H9 (cell line): ENCODE measurements around the gene ADAMTS6. TPM values are rescaled to one million over a fixed set of nuclear protein-coding genes. Genes with fewer than 3 reads are reported as not detected.

Experiments used
- DNase-seq: peaks from one replicate; pipeline ENCODE4 v3.0.0-alpha.2; 2017
- H2AFZ ChIP-seq: one replicate; pipeline ENCODE4 v1.6.1; 2013; ENCODE audit warnings: mild to moderate bottlenecking, low read length, control low read depth, moderate library complexity
- H2AK5ac ChIP-seq: 2 replicates; pipeline ENCODE4 v1.6.1; 2013; ENCODE audit warnings: low read length, control low read depth, mixed read lengths; ENCODE audit not compliant: insufficient read length
- H2BK120ac ChIP-seq: one replicate; pipeline ENCODE4 v1.6.1; 2013; ENCODE audit warnings: low read depth, mild to moderate bottlenecking, low read length, control low read depth, inconsistent platforms; ENCODE audit not compliant: poor library complexity, severe bottlenecking
- H2BK12ac ChIP-seq: 2 replicates; pipeline ENCODE4 v1.6.1; 2013; ENCODE audit warnings: low read length, control low read depth, mixed read lengths, low read depth; ENCODE audit not compliant: insufficient read length
- H2BK15ac ChIP-seq: 2 replicates; pipeline ENCODE4 v1.6.1; 2013; ENCODE audit warnings: low read depth, low read length, control low read depth
- H2BK20ac ChIP-seq: one replicate; pipeline ENCODE4 v1.6.1; 2013; ENCODE audit warnings: low read depth, mild to moderate bottlenecking, low read length, control low read depth, inconsistent platforms; ENCODE audit not compliant: poor library complexity, severe bottlenecking
- H2BK5ac ChIP-seq: 2 replicates; pipeline ENCODE4 v1.6.1; 2013; ENCODE audit warnings: low read length, control low read depth, mixed read lengths; ENCODE audit not compliant: insufficient read length
- H3K14ac ChIP-seq: 2 replicates; pipeline ENCODE4 v1.6.1; 2013; ENCODE audit warnings: low read length, control low read depth; ENCODE audit not compliant: insufficient read depth
- H3K18ac ChIP-seq: 2 replicates; pipeline ENCODE4 v1.6.1; 2013; ENCODE audit warnings: low read depth, mild to moderate bottlenecking, mixed read lengths, low read length, control low read depth; ENCODE audit not compliant: insufficient read length
- H3K23ac ChIP-seq: 2 replicates; pipeline ENCODE4 v1.6.1; 2013; ENCODE audit warnings: low read length, control low read depth, mixed read lengths, low read depth; ENCODE audit not compliant: insufficient read length
- H3K23me2 ChIP-seq: 2 replicates; pipeline ENCODE4 v1.6.1; 2013; ENCODE audit warnings: low read depth, mild to moderate bottlenecking, mixed read lengths, low read length, control low read depth; ENCODE audit not compliant: insufficient read length, poor library complexity, severe bottlenecking
- H3K27ac ChIP-seq: 2 replicates; pipeline ENCODE4 v1.5.1; 2013; ENCODE audit warnings: low read length, control low read depth, mixed read lengths, low read depth; ENCODE audit not compliant: insufficient read length
- H3K27me3 ChIP-seq: 2 replicates; pipeline ENCODE4 v1.6.1; 2013; ENCODE audit warnings: low read length, control low read depth, inconsistent platforms; ENCODE audit not compliant: insufficient read depth
- H3K4ac ChIP-seq: 2 replicates; pipeline ENCODE4 v1.6.1; 2013; ENCODE audit warnings: low read depth, mild to moderate bottlenecking, control low read depth, inconsistent platforms, low read length, moderate library complexity
- H3K4me1 ChIP-seq: 2 replicates; pipeline ENCODE4 v1.6.1; 2013; ENCODE audit warnings: low read length, control low read depth, inconsistent platforms; ENCODE audit not compliant: insufficient read depth
- H3K4me2 ChIP-seq: 2 replicates; pipeline ENCODE4 v1.6.1; 2013; ENCODE audit warnings: low read length, control low read depth, mixed read lengths; ENCODE audit not compliant: insufficient read length, insufficient read depth
- H3K56ac ChIP-seq: 2 replicates; pipeline ENCODE4 v1.6.1; 2013; ENCODE audit warnings: low read depth, mild to moderate bottlenecking, mixed read lengths, low read length, control low read depth; ENCODE audit not compliant: insufficient read length
- H3K79me1 ChIP-seq: 2 replicates; pipeline ENCODE4 v1.6.1; 2013; ENCODE audit warnings: low read depth, mild to moderate bottlenecking, moderate library complexity, low read length, control low read depth, inconsistent platforms; ENCODE audit not compliant: insufficient read depth, poor library complexity, severe bottlenecking
- H3K79me2 ChIP-seq: 2 replicates; pipeline ENCODE4 v1.6.1; 2013; ENCODE audit warnings: low read length, control low read depth, inconsistent platforms; ENCODE audit not compliant: insufficient read depth
- H3K9ac ChIP-seq: 2 replicates; pipeline ENCODE4 v1.6.1; 2013; ENCODE audit warnings: low read length, control low read depth, mixed read lengths; ENCODE audit not compliant: insufficient read length; ENCODE audit errors: extremely low read depth
- H3K9me3 ChIP-seq: one replicate; pipeline ENCODE4 v1.6.1; 2013; ENCODE audit warnings: low read depth, low read length, inconsistent platforms; ENCODE audit not compliant: control insufficient read depth
- H3T11ph ChIP-seq: one replicate; pipeline ENCODE4 v1.6.1; 2013; ENCODE audit warnings: mild to moderate bottlenecking, low read length, control low read depth, inconsistent platforms
- H4K20me1 ChIP-seq: one replicate; pipeline ENCODE4 v1.6.1; 2013; ENCODE audit not compliant: control insufficient read depth, insufficient read length, insufficient read depth
- H4K5ac ChIP-seq: 2 replicates; pipeline ENCODE4 v1.6.1; 2013; ENCODE audit warnings: low read depth, mild to moderate bottlenecking, mixed read lengths, low read length, control low read depth; ENCODE audit not compliant: insufficient read length
- H4K8ac ChIP-seq: replicated peaks from 2 replicates; pipeline ENCODE4 v1.6.1; 2013; ENCODE audit warnings: low read length, control low read depth, mixed read lengths, low read depth; ENCODE audit not compliant: insufficient read length
- H4K91ac ChIP-seq: 2 replicates; pipeline ENCODE4 v1.6.1; 2013; ENCODE audit warnings: low read depth, mild to moderate bottlenecking, moderate library complexity, mixed read lengths, low read length, control low read depth; ENCODE audit not compliant: insufficient read length
- H3K27ac Mint-ChIP-seq, 3 experiments: 2 replicates in 2 of 3; 3 replicates in 1 of 3; pipeline ENCODE4 v1.8.0; 2020 to 2021; ENCODE audit warnings: mixed read lengths in 3 of 3, mild to moderate bottlenecking in 1 of 3, moderate library complexity in 1 of 3
- H3K27me3 Mint-ChIP-seq: 2 replicates; pipeline ENCODE4 v1.8.0; 2021; ENCODE audit warnings: low read depth, mild to moderate bottlenecking, moderate library complexity, mixed read lengths
- H3K36me3 Mint-ChIP-seq, 3 experiments: 2 replicates in 2 of 3; 3 replicates in 1 of 3; pipeline ENCODE4 v1.8.0; 2020 to 2021; ENCODE audit warnings: low read depth in 3 of 3, mixed read lengths in 3 of 3; ENCODE audit not compliant: insufficient read depth in 1 of 3
- H3K4me1 Mint-ChIP-seq, 2 experiments: 2 replicates each; pipeline ENCODE4 v1.8.0; 2020; ENCODE audit warnings: mixed read lengths in 2 of 2
- H3K4me3 Mint-ChIP-seq, 2 experiments: 2 replicates in 1 of 2; 3 replicates in 1 of 2; pipeline ENCODE4 v1.8.0; 2020 to 2021; ENCODE audit warnings: mild to moderate bottlenecking in 2 of 2, mixed read lengths in 2 of 2, moderate library complexity in 1 of 2
- H3K9me3 Mint-ChIP-seq, 2 experiments: 2 replicates in 1 of 2; 3 replicates in 1 of 2; pipeline ENCODE4 v1.8.0; 2020; ENCODE audit warnings: mild to moderate bottlenecking in 2 of 2, mixed read lengths in 2 of 2, moderate library complexity in 1 of 2
- CTCF ChIP-seq: fragments of 200-600 bp; sonication (generic); conservative IDR thresholded peaks from 3 replicates; pipeline ENCODE4 v1.8.0; 2021; ENCODE audit warnings: antibody characterized with exemption, mild to moderate bottlenecking
- WGBS: extraction: QIAGEN DNeasy Blood & Tissue Kit; methylation state at CpG from one replicate; pipeline ENCODE4 v1.1.7; 2013; ENCODE audit warnings: missing lambda C conversion rate, low lambda C conversion rate, mixed read lengths; ENCODE audit not compliant: insufficient read length; ENCODE audit errors: extremely low coverage; 5-methylcytosine and 5-hydroxymethylcytosine counted together
- total RNA-seq: library from RNA; stranded (reverse); gene quantifications from 2 replicates; pipeline ENCODE4 v1.2.1, GENCODE V29; 2021

Gene ADAMTS6
- total RNA-seq, 1 experiment from 2014 or later = 0.33 TPM

- Histone ChIP-seq H4K20me1 (no peaks in the 10 kb centered on the region), H3K23me2 (no peaks in the 10 kb centered on the region), H3K14ac (no peak overlapping the region), H3T11ph (no peak overlapping the region), H3K9ac (no peak overlapping the region), H2BK12ac (no peak overlapping the region), H3K9me3 (no peaks in the 10 kb centered on the region), H2BK15ac (no peak overlapping the region), H3K18ac (no peak overlapping the region), H3K79me2 (no peaks in the 10 kb centered on the region), H3K27me3 (no peaks in the 10 kb centered on the region), H4K91ac (no peak overlapping the region), H2AK5ac (no peak overlapping the region), H3K56ac (no peak overlapping the region), H3K4ac (no peak overlapping the region), H3K4me1 (no peaks in the 10 kb centered on the region; the same call in 1 of the 2 replicates), H4K8ac (no peak overlapping the region), H2AFZ (no peak overlapping the region), H2BK120ac (no peak overlapping the region), H3K23ac (no peak overlapping the region), H3K4me2 (no peak overlapping the region), H4K5ac (no peak overlapping the region), H2BK20ac (no peak overlapping the region), H3K27ac (no peak overlapping the region), H2BK5ac (no peak overlapping the region), H3K79me1 (no peaks in the 10 kb centered on the region)
- Mint-ChIP-seq H3K4me1 (0 out of 4 replicates have a peak, but pooled peaks cover 0 to 2% of the 10 kb centered on the region in 2 experiments), H3K27ac (no peak overlapping the region; a peak in 1 of 7 replicates), H3K4me3 (no peak overlapping the region), H3K27me3 (no peaks in the 10 kb centered on the region), H3K9me3 (no peaks in the 10 kb centered on the region), H3K36me3 (no peaks in the 10 kb centered on the region)
- WGBS = no CpG with 5 or more reads among the region's 2 CpGs
- no peak for TF ChIP-seq CTCF
- no peak for DNase-seq
Measured at GRCh38 chr5:65133477-65134110, 348.1 kb downstream of the ADAMTS6 start.
